Natural killer cell (primary cell): ENCODE measurements around the gene APBA1. TPM values are rescaled to one million over a fixed set of nuclear protein-coding genes. Genes with fewer than 3 reads are reported as not detected.
A peak's percentile ranks its signal among the peaks of the same experiment; 100 is the strongest.

Source experiments
- ATAC-seq, 3 donors: fragments of 150-1000 bp in 2 of 3; fragments of 200-7000 bp in 1 of 3; cut with Tn5 transposase; 1 replicate in 1 of 3; 2 replicates in 2 of 3; pipeline ENCODE4 v1.10.0; 2021; ENCODE audit warnings: mild to moderate bottlenecking in 2 of 3, moderate library complexity in 2 of 3
- DNase-seq, 2 donors: peaks; one replicate each; pipeline versions ENCODE4 v3.0.0 to v3.0.0-alpha.2; 2013 to 2021; ENCODE audit warnings: mixed read lengths in 1 of 2
- H3K27ac ChIP-seq: one replicate; pipeline ENCODE4 v1.5.1; 2013; ENCODE audit warnings: mild to moderate bottlenecking, low read length
- H3K27me3 ChIP-seq: one replicate; pipeline ENCODE4 v1.6.1; 2013; ENCODE audit warnings: low read length; ENCODE audit not compliant: control insufficient read depth, insufficient read depth
- H3K36me3 ChIP-seq: one replicate; pipeline ENCODE4 v1.6.1; 2013; ENCODE audit warnings: low read length; ENCODE audit not compliant: control insufficient read depth, insufficient read depth
- H3K4me1 ChIP-seq: one replicate; pipeline ENCODE4 v1.6.1; 2013; ENCODE audit warnings: low read length; ENCODE audit not compliant: control insufficient read depth, insufficient read depth
- H3K4me3 ChIP-seq: one replicate; pipeline ENCODE4 v1.5.1; 2013; ENCODE audit warnings: low read length
- H3K9me3 ChIP-seq: one replicate; pipeline ENCODE4 v1.6.1; 2013; ENCODE audit warnings: low read length; ENCODE audit not compliant: control insufficient read depth, insufficient read depth
- H3K27ac Mint-ChIP-seq, 2 donors: one replicate each; pipeline ENCODE4 v1.8.0; 2022; ENCODE audit warnings: mild to moderate bottlenecking in 2 of 2, mixed read lengths in 2 of 2, moderate library complexity in 1 of 2
- H3K27me3 Mint-ChIP-seq, 2 donors: one replicate each; pipeline ENCODE4 v1.8.0; 2022; ENCODE audit warnings: low read depth in 2 of 2, mixed read lengths in 2 of 2
- H3K36me3 Mint-ChIP-seq: one replicate; pipeline ENCODE4 v1.8.0; 2022; ENCODE audit warnings: mixed read lengths
- H3K4me1 Mint-ChIP-seq, 2 donors: one replicate each; pipeline ENCODE4 v1.8.0; 2022; ENCODE audit warnings: mixed read lengths in 2 of 2
- H3K4me3 Mint-ChIP-seq: one replicate; pipeline ENCODE4 v1.8.0; 2022; ENCODE audit warnings: mild to moderate bottlenecking, moderate library complexity, mixed read lengths
- H3K9me3 Mint-ChIP-seq, 2 donors: one replicate each; pipeline ENCODE4 v1.8.0; 2022; ENCODE audit warnings: mixed read lengths in 2 of 2
- CTCF ChIP-seq: fragments of 200-600 bp; IDR thresholded peaks from one replicate; pipeline ENCODE4 v1.8.0; 2022; ENCODE audit warnings: antibody characterized with exemption
- WGBS: methylation state at CpG from one replicate; pipeline ENCODE4 v1.1.7; 2013; ENCODE audit warnings: missing lambda C conversion rate; ENCODE audit not compliant: insufficient coverage; 5-methylcytosine and 5-hydroxymethylcytosine counted together
- intact Hi-C: fragments of 100-400 bp; cut with micrococcal nuclease; formaldehyde crosslinking; loops from one replicate; pipeline ENCODE4 v1.14.2; 2022
- total RNA-seq, 4 donors: library from RNA; stranded (reverse); fragments of 120-200 nt in 1 of 4; gene quantifications; one replicate each; pipeline versions ENCODE4 v1.2.3 to v1.2.4, GENCODE V29; 2013 to 2022

Gene APBA1
- total RNA-seq, 3 donors from 2014 or later (not counting 1 experiment from before 2014, with no cell fraction given), result 0.11 to 0.31 (median 0.13) TPM

- no peaks in the 10 kb centered on the region for H3K36me3 Mint-ChIP-seq
- TF ChIP-seq CTCF, result no peak
- H3K27ac ChIP-seq, result no peak overlapping the region
- no peaks in the 10 kb centered on the region for H3K27me3 ChIP-seq
- H3K36me3 ChIP-seq, result no peaks in the 10 kb centered on the region
- H3K9me3 ChIP-seq, result no peaks in the 10 kb centered on the region
- peaks cover 20% of the 10 kb centered on the region for H3K4me1 ChIP-seq
- no peak overlapping the region for H3K27ac Mint-ChIP-seq
- H3K4me3 Mint-ChIP-seq, result no peak overlapping the region
- DNase-seq, result no peak
- no peaks in the 10 kb centered on the region for H3K9me3 Mint-ChIP-seq
- WGBS, result 96% methylated on average over 5 of the region's 7 CpGs
- no peak for ATAC-seq
- peaks cover 21 to 27% of the 10 kb centered on the region in 2 donors for H3K4me1 Mint-ChIP-seq
- peaks cover 12 to 38% of the 10 kb centered on the region in 2 donors for H3K27me3 Mint-ChIP-seq
- no peak overlapping the region for H3K4me3 ChIP-seq
- intact Hi-C loops, result no loop called here
Observed at GRCh38 chr9:69476797-69477196, 195.4 kb downstream of the APBA1 start.

- H3K9me3 Mint-ChIP-seq, result no peaks in the 10 kb centered on the region
- intact Hi-C loops, result no loop called here
- H3K36me3 Mint-ChIP-seq, result no peaks in the 10 kb centered on the region
- peaks cover 21 to 27% of the 10 kb centered on the region in 2 donors for H3K4me1 Mint-ChIP-seq
- H3K9me3 ChIP-seq, result no peaks in the 10 kb centered on the region
- H3K36me3 ChIP-seq, result no peaks in the 10 kb centered on the region
- TF ChIP-seq CTCF, result no peak
- peaks cover 12 to 45% of the 10 kb centered on the region in 2 donors for H3K27me3 Mint-ChIP-seq
- 4% methylated on average over 5 of the region's 6 CpGs for WGBS
- no peaks in the 10 kb centered on the region for H3K27me3 ChIP-seq
- peak overlapping the region; percentile 65 for H3K4me3 Mint-ChIP-seq
- H3K4me3 ChIP-seq, result no peak overlapping the region
- DNase-seq (peak in 1 of 2 donors; percentile 25), ATAC-seq (peak; percentile 66 to 87 (median 70))
- H3K27ac Mint-ChIP-seq, result no peak overlapping the region
- H3K4me1 ChIP-seq, result peaks cover 20% of the 10 kb centered on the region
- no peak overlapping the region for H3K27ac ChIP-seq
Observed at GRCh38 chr9:69476016-69476415, 196.2 kb downstream of the APBA1 start.

DNA sequence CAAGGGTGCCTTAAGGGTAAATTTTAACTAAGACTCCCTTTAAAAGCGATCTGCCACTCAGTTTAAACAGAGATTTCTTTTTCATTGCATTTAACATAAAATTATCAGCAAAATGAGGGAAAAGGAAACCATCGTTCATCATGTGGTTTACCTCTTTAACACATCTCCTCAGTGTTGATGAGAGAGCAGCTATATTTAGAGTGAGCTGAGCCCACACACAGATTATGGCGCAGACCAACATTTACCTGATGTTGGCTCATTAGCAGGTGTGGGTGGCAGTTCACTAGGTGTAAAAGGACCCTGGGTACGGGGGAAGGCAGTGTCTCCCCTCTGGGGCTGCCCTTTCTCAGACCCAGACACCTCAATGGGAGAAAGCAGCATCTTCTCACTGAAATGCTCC is 197.3 kb downstream of the APBA1 start:
- H3K36me3 Mint-ChIP-seq, result no peaks in the 10 kb centered on the region
- peak; percentile 49 to 75 (median 49) for ATAC-seq
- WGBS, result 5% methylated on average over 2 of the region's 4 CpGs
- Histone ChIP-seq H3K4me1 (peaks cover 20% of the 10 kb centered on the region), H3K27ac (no peak overlapping the region), H3K36me3 (no peaks in the 10 kb centered on the region), H3K27me3 (no peaks in the 10 kb centered on the region), H3K9me3 (no peaks in the 10 kb centered on the region), H3K4me3 (no peak overlapping the region)
- intact Hi-C loops, result no loop called here
- no peak overlapping the region for H3K27ac Mint-ChIP-seq
- peaks cover 21 to 27% of the 10 kb centered on the region in 2 donors for H3K4me1 Mint-ChIP-seq
- H3K4me3 Mint-ChIP-seq, result peak overlapping the region; percentile 65
- peaks cover 12 to 45% of the 10 kb centered on the region in 2 donors for H3K27me3 Mint-ChIP-seq
- peak in 1 of 2 donors; percentile 13 for DNase-seq
- H3K9me3 Mint-ChIP-seq, result no peaks in the 10 kb centered on the region
- TF ChIP-seq CTCF, result no peak

DNA sequence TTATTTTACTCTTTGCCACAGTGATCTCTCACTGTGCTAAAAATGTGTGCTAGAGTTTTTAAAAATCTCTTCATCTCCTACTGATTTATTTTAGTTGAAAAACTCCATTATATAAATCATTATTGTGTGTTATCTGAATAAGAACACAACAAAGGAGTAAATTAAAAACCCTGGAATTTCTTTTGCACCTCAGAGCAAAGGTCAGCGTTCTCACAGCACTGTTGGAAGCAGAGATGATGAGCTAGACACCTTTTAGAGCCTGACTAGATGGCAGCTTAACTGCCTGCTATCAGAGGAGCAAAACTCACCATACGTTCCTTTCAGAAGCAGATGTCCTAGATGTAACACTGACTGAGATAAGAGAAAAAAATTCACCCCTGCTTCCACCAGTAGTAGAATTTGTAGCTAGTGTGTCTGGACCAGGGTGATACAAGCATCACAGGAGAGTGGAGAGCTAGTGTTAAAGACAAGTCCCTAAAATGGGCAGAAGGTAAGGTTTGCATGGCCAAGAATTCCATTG is 200.0 kb downstream of the APBA1 start:
- H3K27ac Mint-ChIP-seq, result no peak overlapping the region
- H3K27me3 Mint-ChIP-seq, result peaks cover 12 to 45% of the 10 kb centered on the region in 2 donors
- DNase-seq (no peak), ATAC-seq (no peak)
- no peak overlapping the region for H3K4me3 ChIP-seq
- no peak for TF ChIP-seq CTCF
- H3K4me1 ChIP-seq, result peaks cover 20% of the 10 kb centered on the region
- H3K9me3 Mint-ChIP-seq, result no peaks in the 10 kb centered on the region
- no peaks in the 10 kb centered on the region for H3K27me3 ChIP-seq
- no peaks in the 10 kb centered on the region for H3K36me3 ChIP-seq
- peaks cover 21 to 27% of the 10 kb centered on the region in 2 donors for H3K4me1 Mint-ChIP-seq
- no peak overlapping the region for H3K4me3 Mint-ChIP-seq
- no peaks in the 10 kb centered on the region for H3K36me3 Mint-ChIP-seq
- intact Hi-C loops, result no loop called here
- no peaks in the 10 kb centered on the region for H3K9me3 ChIP-seq
- H3K27ac ChIP-seq, result no peak overlapping the region
- 74% methylated on average over 1 of the region's 2 CpGs for WGBS
